IMR-90 (cell line): Measurements from ENCODE around the gene PTGES3L. TPM values are rescaled to one million over a fixed set of nuclear protein-coding genes. Genes with fewer than 3 reads are reported as not detected.

ENCODE experiments used
- ATAC-seq: fragments of 200-7000 bp; cut with Tn5 transposase; 2 replicates; pipeline ENCODE4 v1.9.1; 2020; ENCODE audit warnings: low read depth, mild to moderate bottlenecking, moderate library complexity
- BruUV-seq: library from RNA; stranded (reverse); fragments of 400-500 nt; replicated peaks from 2 replicates; lab custom pipeline; 2021; lab: Mats Ljungman, UMichigan
- CTCF ChIA-PET: fragments of 300-600 bp; formaldehyde crosslinking; extraction: SDS; loops from one replicate; lab custom pipeline; 2021; ENCODE audit warnings: antibody characterized with exemption; lab: Yijun Ruan, JAX
- POLR2A ChIA-PET: fragments of 300-600 bp; sonication (Branson Sonifier 250); formaldehyde crosslinking; loops from one replicate; lab custom pipeline; 2022; ENCODE audit warnings: antibody characterized with exemption; ENCODE audit not compliant: unreplicated experiment; lab: Charles Lee
- DNase-seq: peaks from one replicate; pipeline ENCODE4 v3.0.0; 2013
- H2AFZ ChIP-seq: replicated peaks from 2 replicates; pipeline ENCODE3; 2013; ENCODE audit warnings: low read length, mild to moderate bottlenecking; ENCODE audit not compliant: poor library complexity
- H2AK5ac ChIP-seq: 2 replicates; pipeline ENCODE4 v1.6.1; 2013; ENCODE audit warnings: low read depth, low read length, inconsistent platforms
- H2AK9ac ChIP-seq: replicated peaks from 2 replicates; pipeline ENCODE3; 2013; ENCODE audit warnings: mild to moderate bottlenecking, low read depth, low read length, moderate library complexity; ENCODE audit not compliant: poor library complexity
- H2BK120ac ChIP-seq: 2 replicates; pipeline ENCODE4 v1.6.1; 2013; ENCODE audit warnings: low read depth, low read length, inconsistent platforms
- H2BK15ac ChIP-seq: 3 replicates; pipeline ENCODE4 v1.6.1; 2013; ENCODE audit warnings: low read depth, low read length, inconsistent platforms
- H2BK20ac ChIP-seq: 2 replicates; pipeline ENCODE4 v1.6.1; 2013; ENCODE audit warnings: low read depth, mild to moderate bottlenecking, inconsistent platforms, low read length, moderate library complexity
- H2BK5ac ChIP-seq: 2 replicates; pipeline ENCODE4 v1.6.1; 2013; ENCODE audit warnings: mild to moderate bottlenecking, low read depth, low read length, inconsistent platforms; ENCODE audit not compliant: poor library complexity, severe bottlenecking
- H3K14ac ChIP-seq: replicated peaks from 2 replicates; pipeline ENCODE4 v1.6.1; 2013; ENCODE audit warnings: low read depth, low read length, inconsistent platforms
- H3K18ac ChIP-seq: 2 replicates; pipeline ENCODE4 v1.6.1; 2013; ENCODE audit warnings: low read depth, low read length, control low read depth
- H3K23ac ChIP-seq: 2 replicates; pipeline ENCODE4 v1.6.1; 2013; ENCODE audit warnings: low read depth, low read length, inconsistent platforms
- H3K27ac ChIP-seq: 2 replicates; pipeline ENCODE4 v1.5.1; 2013; ENCODE audit warnings: mild to moderate bottlenecking, control low read depth, low read length; ENCODE audit not compliant: insufficient read depth
- H3K27me3 ChIP-seq: 2 replicates; pipeline ENCODE4 v1.6.1; 2013; ENCODE audit warnings: low read length; ENCODE audit not compliant: control insufficient read depth, insufficient read depth
- H3K36me3 ChIP-seq: 2 replicates; pipeline ENCODE4 v1.6.1; 2013; ENCODE audit warnings: low read length, mixed read lengths; ENCODE audit not compliant: control insufficient read depth, insufficient read depth
- H3K4ac ChIP-seq: 2 replicates; pipeline ENCODE4 v1.6.1; 2013; ENCODE audit warnings: low read depth, low read length, inconsistent platforms
- H3K4me1 ChIP-seq: 2 replicates; pipeline ENCODE4 v1.6.1; 2013; ENCODE audit warnings: low read length, mixed read lengths; ENCODE audit not compliant: control insufficient read depth, insufficient read depth
- H3K4me2 ChIP-seq: 2 replicates; pipeline ENCODE4 v1.6.1; 2013; ENCODE audit warnings: low read depth, mild to moderate bottlenecking, control low read depth, low read length, moderate library complexity
- H3K4me3 ChIP-seq: 2 replicates; pipeline ENCODE4 v1.5.1; 2013; ENCODE audit warnings: low read depth, mild to moderate bottlenecking, control low read depth, low read length, moderate library complexity; ENCODE audit not compliant: insufficient read depth
- H3K56ac ChIP-seq: 2 replicates; pipeline ENCODE4 v1.6.1; 2013; ENCODE audit warnings: low read length, inconsistent platforms; ENCODE audit not compliant: insufficient read depth; ENCODE audit errors: extremely low read depth
- H3K79me1 ChIP-seq, 2 experiments: 2 replicates each; pipeline ENCODE4 v1.6.1; 2013; ENCODE audit warnings: low read length in 2 of 2, inconsistent platforms in 1 of 2, low read depth in 1 of 2
- H3K9ac ChIP-seq: 2 replicates; pipeline ENCODE4 v1.6.1; 2013; ENCODE audit warnings: low read depth, low read length, control low read depth
- H3K9me1 ChIP-seq: 2 replicates; pipeline ENCODE4 v1.6.1; 2013; ENCODE audit warnings: low read length, inconsistent platforms; ENCODE audit not compliant: insufficient read depth
- H3K9me3 ChIP-seq: 2 replicates; pipeline ENCODE4 v1.6.1; 2013; ENCODE audit warnings: low read length; ENCODE audit not compliant: control insufficient read depth, insufficient read depth
- H4K20me1 ChIP-seq: 2 replicates; pipeline ENCODE4 v1.6.1; 2013; ENCODE audit warnings: low read length, inconsistent platforms; ENCODE audit not compliant: insufficient read depth
- H4K5ac ChIP-seq: 2 replicates; pipeline ENCODE4 v1.6.1; 2013; ENCODE audit warnings: mild to moderate bottlenecking, low read depth, low read length, control low read depth
- H4K8ac ChIP-seq, 2 experiments: 2 replicates each; pipeline ENCODE4 v1.6.1; 2013; ENCODE audit warnings: low read depth in 2 of 2, low read length in 2 of 2, control low read depth in 1 of 2, inconsistent platforms in 1 of 2
- H4K91ac ChIP-seq: 2 replicates; pipeline ENCODE4 v1.6.1; 2013; ENCODE audit warnings: low read depth, low read length, inconsistent platforms; ENCODE audit not compliant: insufficient read depth
- CEBPB ChIP-seq: IDR thresholded peaks from 2 replicates; pipeline ENCODE4 v1.6.1; 2012; ENCODE audit warnings: low read depth, low read length, improper control_type of control experiment
- ELK1 ChIP-seq: fragments of 150-350 bp; IDR thresholded peaks from 2 replicates; pipeline ENCODE4 v1.6.1; 2016; ENCODE audit warnings: low read depth, mild to moderate bottlenecking, low read length, moderate library complexity, borderline replicate concordance
- FOS ChIP-seq: fragments of 150-350 bp; IDR thresholded peaks from 2 replicates; pipeline ENCODE4 v1.6.1; 2016; ENCODE audit warnings: low read depth, low read length
- MAZ ChIP-seq: IDR thresholded peaks from 2 replicates; pipeline ENCODE4 v1.6.1; 2012; ENCODE audit warnings: low read depth, mild to moderate bottlenecking, low read length, improper control_type of control experiment, moderate library complexity, borderline replicate concordance
- MXI1 ChIP-seq: IDR thresholded peaks from 2 replicates; pipeline ENCODE4 v1.6.1; 2012; ENCODE audit warnings: low read depth, mild to moderate bottlenecking, low read length, moderate library complexity, borderline replicate concordance
- RAD21 ChIP-seq: IDR thresholded peaks from 2 replicates; pipeline ENCODE4 v1.6.1; 2012; ENCODE audit warnings: low read length, improper control_type of control experiment
- WGBS, 2 experiments: methylation state at CpG; one replicate each; pipeline versions ENCODE4 v1.1.5 to v1.1.7; 2013; ENCODE audit warnings: missing lambda C conversion rate in 2 of 2; ENCODE audit not compliant: insufficient read length in 1 of 2; ENCODE audit errors: extremely low coverage in 2 of 2; 5-methylcytosine and 5-hydroxymethylcytosine counted together
- dilution Hi-C: fragments of 300-500 bp; cut with HindIII; formaldehyde crosslinking; loops from one replicate; pipeline ENCODE4 v1.14.3; 2018; ENCODE audit warnings: low sequenced_read_pairs; ENCODE audit not compliant: unreplicated experiment
- in situ Hi-C: fragments of 300-500 bp; cut with MboI; formaldehyde crosslinking; loops from 3 replicates; pipeline ENCODE4 v1.14.3; 2019; ENCODE audit warnings: low sequenced_read_pairs, inconsistent platforms, mixed read lengths
- intact Hi-C: fragments of 100-400 bp; cut with micrococcal nuclease; formaldehyde crosslinking; loops from 2 replicates; pipeline ENCODE4 v1.10.0; 2022
- polyA plus RNA-seq, 3 experiments: library from polyadenylated mRNA; depleted of rRNA; stranded (reverse); fragments of >200 nt; gene quantifications; 2 replicates each; pipeline ENCODE4 v1.2.3, GENCODE V29; 2012; ENCODE audit warnings: low replicate concordance in 1 of 3
- total RNA-seq: library from RNA; depleted of rRNA; stranded (reverse); fragments of >200 nt; gene quantifications from 2 replicates; pipeline ENCODE4 v1.2.3, GENCODE V29; 2012

The PTGES3L gene
- total and polyA plus RNA-seq, 2 of the 4 experiments (the other 2 are of a cell fraction) = 1.4 to 2.4 TPM

- in situ Hi-C loops = no loop called here
- no peak for TF ChIP-seq MXI1
- TF ChIP-seq RAD21 = no peak
- no peak for TF ChIP-seq MAZ
- no peak for TF ChIP-seq ELK1
- TF ChIP-seq CEBPB = no peak
- no peak for TF ChIP-seq FOS
- intact Hi-C loops = no loop called here
- no peak overlapping the region for H3K9ac ChIP-seq
- H2AK9ac ChIP-seq = no peak overlapping the region
- H2AK5ac ChIP-seq = no peak overlapping the region
- ATAC-seq (no peak), DNase-seq (no peak)
- H4K91ac ChIP-seq = no peak overlapping the region
- no peak overlapping the region for H2AFZ ChIP-seq
- H2BK20ac ChIP-seq = no peak overlapping the region
- no peak overlapping the region for H2BK5ac ChIP-seq
- H3K4ac ChIP-seq = no peak overlapping the region
- no peak overlapping the region for H3K23ac ChIP-seq
- H4K8ac ChIP-seq = no peak overlapping the region
- no peaks in the 10 kb centered on the region for H3K9me3 ChIP-seq
- H3K27ac ChIP-seq = no peak overlapping the region
- H3K27me3 ChIP-seq = no peaks in the 10 kb centered on the region
- dilution Hi-C loops = no loop called here
- no peak overlapping the region for H2BK15ac ChIP-seq
- peaks cover 11% of the 10 kb centered on the region for H3K36me3 ChIP-seq
- H3K18ac ChIP-seq = no peak overlapping the region
- no peak overlapping the region for H2BK120ac ChIP-seq
- peaks cover 5% of the 10 kb centered on the region for H3K4me1 ChIP-seq
- H3K4me2 ChIP-seq = no peak overlapping the region
- H3K9me1 ChIP-seq = 0 out of 2 replicates have a peak, but pooled peaks cover 7% of the 10 kb centered on the region
- ChIA-PET CTCF (no interaction called here), POLR2A (no interaction called here)
- BruUV-seq = no TSS peak
- H3K14ac ChIP-seq = no peak overlapping the region
- H4K20me1 ChIP-seq = peaks cover 22% of the 10 kb centered on the region
- no peak overlapping the region for H3K56ac ChIP-seq
- no peak overlapping the region for H4K5ac ChIP-seq
- no peak overlapping the region for H3K4me3 ChIP-seq
- WGBS, 2 experiments = no CpG with 5 or more reads among the region's 1 CpG
- H3K79me1 ChIP-seq = no peaks in the 10 kb centered on the region
These were observed 33.1 kb downstream of the PTGES3L start for GRCh38 chr17:42946812-42947211.
